Activated CD8-positive, alpha-beta T cell treated with anti-CD3 and anti-CD28 coated beads for 36 hours (primary cell): ENCODE results near the gene PKP3. TPM values are rescaled to one million over a fixed set of nuclear protein-coding genes. Genes with fewer than 3 reads are reported as not detected.

Experiments used
- ATAC-seq: fragments of 200-7000 bp; cut with Tn5 transposase; one replicate; pipeline ENCODE4 v1.10.0; 2021; ENCODE audit warnings: mild to moderate bottlenecking, moderate library complexity
- CTCF ChIA-PET: fragments of 350-600 bp; sonication (Branson Sonifier 250); formaldehyde crosslinking; loops from one replicate; lab custom pipeline; 2021; ENCODE audit warnings: antibody characterized with exemption; lab: Charles Lee
- POLR2A ChIA-PET: fragments of 350-600 bp; sonication (Branson Sonifier 250); formaldehyde crosslinking; loops from one replicate; lab custom pipeline; 2021; ENCODE audit warnings: antibody characterized with exemption; lab: Charles Lee
- DNase-seq: peaks from one replicate; pipeline ENCODE4 v3.0.0-alpha.2; 2020
- H3K27ac Mint-ChIP-seq: one replicate; pipeline ENCODE4 v1.8.0; 2021; ENCODE audit warnings: mild to moderate bottlenecking, mixed read lengths
- H3K27me3 Mint-ChIP-seq: one replicate; pipeline ENCODE4 v1.8.0; 2021; ENCODE audit warnings: mixed read lengths
- H3K36me3 Mint-ChIP-seq: one replicate; pipeline ENCODE4 v1.8.0; 2021; ENCODE audit warnings: low read depth, mixed read lengths
- H3K4me1 Mint-ChIP-seq: one replicate; pipeline ENCODE4 v1.8.0; 2021; ENCODE audit warnings: low read depth, mixed read lengths
- H3K4me3 Mint-ChIP-seq: one replicate; pipeline ENCODE4 v1.8.0; 2021; ENCODE audit warnings: mild to moderate bottlenecking, moderate library complexity, mixed read lengths
- H3K9me3 Mint-ChIP-seq: one replicate; pipeline ENCODE4 v1.8.0; 2021; ENCODE audit warnings: mixed read lengths
- intact Hi-C: fragments of 100-400 bp; cut with micrococcal nuclease; formaldehyde crosslinking; loops from one replicate; pipeline ENCODE4 v1.10.0; 2022
- total RNA-seq, 2 experiments: library from RNA; stranded (reverse); gene quantifications; one replicate each; pipeline ENCODE4 v1.2.3, GENCODE V29; 2021
- TF ChIP-seq, protein P1 (sequence below): fragments of 200-600 bp; IDR thresholded peaks from one replicate; pipeline ENCODE4 v1.8.0; 2022; ENCODE audit warnings: antibody characterized with exemption, mild to moderate bottlenecking

Gene PKP3
- total RNA-seq, 2 experiments from 2014 or later, result 0.18 TPM; not detected in 1

- H3K36me3 Mint-ChIP-seq, result no peaks in the 10 kb centered on the region
- ATAC-seq (no peak), DNase-seq (no peak)
- peaks cover 43% of the 10 kb centered on the region for H3K4me1 Mint-ChIP-seq
- no peaks in the 10 kb centered on the region for H3K27me3 Mint-ChIP-seq
- ChIA-PET CTCF (no interaction called here), POLR2A (no interaction called here)
- TF ChIP-seq, protein P1, sequence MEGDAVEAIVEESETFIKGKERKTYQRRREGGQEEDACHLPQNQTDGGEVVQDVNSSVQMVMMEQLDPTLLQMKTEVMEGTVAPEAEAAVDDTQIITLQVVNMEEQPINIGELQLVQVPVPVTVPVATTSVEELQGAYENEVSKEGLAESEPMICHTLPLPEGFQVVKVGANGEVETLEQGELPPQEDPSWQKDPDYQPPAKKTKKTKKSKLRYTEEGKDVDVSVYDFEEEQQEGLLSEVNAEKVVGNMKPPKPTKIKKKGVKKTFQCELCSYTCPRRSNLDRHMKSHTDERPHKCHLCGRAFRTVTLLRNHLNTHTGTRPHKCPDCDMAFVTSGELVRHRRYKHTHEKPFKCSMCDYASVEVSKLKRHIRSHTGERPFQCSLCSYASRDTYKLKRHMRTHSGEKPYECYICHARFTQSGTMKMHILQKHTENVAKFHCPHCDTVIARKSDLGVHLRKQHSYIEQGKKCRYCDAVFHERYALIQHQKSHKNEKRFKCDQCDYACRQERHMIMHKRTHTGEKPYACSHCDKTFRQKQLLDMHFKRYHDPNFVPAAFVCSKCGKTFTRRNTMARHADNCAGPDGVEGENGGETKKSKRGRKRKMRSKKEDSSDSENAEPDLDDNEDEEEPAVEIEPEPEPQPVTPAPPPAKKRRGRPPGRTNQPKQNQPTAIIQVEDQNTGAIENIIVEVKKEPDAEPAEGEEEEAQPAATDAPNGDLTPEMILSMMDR, result no peak
- intact Hi-C loops, result no loop called here
- no peaks in the 10 kb centered on the region for H3K9me3 Mint-ChIP-seq
- H3K4me3 Mint-ChIP-seq, result no peak overlapping the region
- peak overlapping the region; percentile 35 for H3K27ac Mint-ChIP-seq
These were observed 43.2 kb upstream of the PKP3 start for GRCh38 chr11:350723-351255.

- ChIA-PET POLR2A (no interaction called here), CTCF (no interaction called here)
- H3K27me3 Mint-ChIP-seq, result no peaks in the 10 kb centered on the region
- ATAC-seq, result no peak
- TF ChIP-seq, protein P1, result no peak
- no peaks in the 10 kb centered on the region for H3K9me3 Mint-ChIP-seq
- H3K27ac Mint-ChIP-seq, result no peak overlapping the region
- peaks cover 43% of the 10 kb centered on the region for H3K4me1 Mint-ChIP-seq
- no peak overlapping the region for H3K4me3 Mint-ChIP-seq
- no peaks in the 10 kb centered on the region for H3K36me3 Mint-ChIP-seq
- intact Hi-C loops, result no loop called here
- DNase-seq, result no peak
These were observed 42.6 kb upstream of the PKP3 start for GRCh38 chr11:351411-351810.

DNA sequence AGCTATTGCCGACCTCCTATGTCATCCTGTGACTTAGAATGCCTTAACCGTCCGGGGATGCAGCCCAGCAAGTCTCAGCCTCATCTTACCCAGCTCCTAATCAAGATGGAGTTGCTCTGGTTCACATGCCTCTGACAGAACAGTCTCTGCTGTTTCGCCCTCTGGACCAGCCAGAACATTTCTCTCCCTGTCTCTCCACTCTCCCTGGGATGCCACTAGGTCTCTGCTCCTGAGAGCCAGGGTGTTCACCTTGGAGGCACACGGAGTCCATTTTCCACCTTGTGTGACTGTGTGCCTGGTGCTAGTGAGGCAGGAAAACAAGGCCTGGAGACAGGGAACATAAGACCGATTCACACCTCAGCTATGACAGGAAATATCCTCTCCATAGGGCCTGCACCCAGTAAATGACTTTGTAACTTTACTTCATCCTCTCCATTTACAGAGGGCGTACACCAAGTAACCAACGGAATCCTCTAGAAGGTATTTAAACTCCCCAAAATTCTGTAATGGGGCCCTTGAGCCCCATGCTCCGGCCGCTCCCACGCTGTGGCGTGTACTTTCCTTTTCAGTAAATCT is 41.5 kb upstream of the PKP3 start:
- no peaks in the 10 kb centered on the region for H3K9me3 Mint-ChIP-seq
- peaks cover 43% of the 10 kb centered on the region for H3K4me1 Mint-ChIP-seq
- ChIA-PET CTCF (interaction anchor here (1.4 to 1.5 kb wide), 2 partner anchors 35 to 39 kb away, joined by 3 to 4 read pairs; no protein-coding TSS in a partner anchor), POLR2A (interaction anchor here (1.1 kb wide), 1 partner anchor 40 kb away, joined by 3 read pairs; no protein-coding TSS in a partner anchor)
- no peak overlapping the region for H3K4me3 Mint-ChIP-seq
- no peak overlapping the region for H3K27ac Mint-ChIP-seq
- intact Hi-C loops, result no loop called here
- DNase-seq, result no peak
- H3K36me3 Mint-ChIP-seq, result no peaks in the 10 kb centered on the region
- TF ChIP-seq, protein P1, result no peak
- H3K27me3 Mint-ChIP-seq, result no peaks in the 10 kb centered on the region
- no peak for ATAC-seq

- Mint-ChIP-seq H3K4me3 (no peak overlapping the region), H3K36me3 (no peaks in the 10 kb centered on the region), H3K27me3 (no peaks in the 10 kb centered on the region), H3K27ac (no peak overlapping the region), H3K9me3 (no peaks in the 10 kb centered on the region), H3K4me1 (peaks cover 43% of the 10 kb centered on the region)
- CTCF ChIA-PET, result interaction anchor here (0.8 to 2.9 kb wide), 4 partner anchors 23 to 49 kb away, joined by 3 to 15 read pairs (median 4); no protein-coding TSS in a partner anchor
- intact Hi-C loops, result no loop called here
- TF ChIP-seq, protein P1, result no peak
- no peak for ATAC-seq
- no peak for DNase-seq
- POLR2A ChIA-PET, result interaction anchor here (1.1 kb wide), 1 partner anchor 41 kb away, joined by 3 read pairs; no protein-coding TSS in a partner anchor
These were observed 40.7 kb upstream of the PKP3 start for GRCh38 chr11:353179-353873.
